Hepatocyte (in vitro differentiated cells): Measurements from ENCODE around the gene MRPS33.

ENCODE experiments used
- CTCF ChIP-seq: fragments of 200-600 bp; sonication (generic); IDR thresholded peaks from 2 replicates; pipeline ENCODE4 v1.5.1; 2016; ENCODE audit warnings: antibody characterized with exemption, mild to moderate bottlenecking; ENCODE audit not compliant: poor library complexity
- EZH2 ChIP-seq: fragments of 200-600 bp; sonication (generic); IDR thresholded peaks from 2 replicates; pipeline ENCODE4 v1.6.1; 2016; ENCODE audit warnings: antibody characterized with exemption, mild to moderate bottlenecking, borderline replicate concordance
- EZH2phosphoT487 ChIP-seq: fragments of 200-600 bp; sonication (generic); IDR thresholded peaks from one replicate; pipeline ENCODE4 v1.6.1; 2018; ENCODE audit warnings: antibody characterized with exemption, mild to moderate bottlenecking, low read depth, moderate library complexity; ENCODE audit not compliant: unreplicated experiment, severe bottlenecking

- TF ChIP-seq CTCF: peak; percentile 70
- no peak for TF ChIP-seq EZH2
- no peak for TF ChIP-seq EZH2phosphoT487
These were observed 2.6 kb downstream of the MRPS33 start for GRCh38 chr7:141012044-141012685.
